ENCODE data around the gene NCLN.

GRCh38 chr19:3160219-3160618 lies 25.5 kb upstream of the NCLN start:
- TF ChIP-seq, protein P1, sequence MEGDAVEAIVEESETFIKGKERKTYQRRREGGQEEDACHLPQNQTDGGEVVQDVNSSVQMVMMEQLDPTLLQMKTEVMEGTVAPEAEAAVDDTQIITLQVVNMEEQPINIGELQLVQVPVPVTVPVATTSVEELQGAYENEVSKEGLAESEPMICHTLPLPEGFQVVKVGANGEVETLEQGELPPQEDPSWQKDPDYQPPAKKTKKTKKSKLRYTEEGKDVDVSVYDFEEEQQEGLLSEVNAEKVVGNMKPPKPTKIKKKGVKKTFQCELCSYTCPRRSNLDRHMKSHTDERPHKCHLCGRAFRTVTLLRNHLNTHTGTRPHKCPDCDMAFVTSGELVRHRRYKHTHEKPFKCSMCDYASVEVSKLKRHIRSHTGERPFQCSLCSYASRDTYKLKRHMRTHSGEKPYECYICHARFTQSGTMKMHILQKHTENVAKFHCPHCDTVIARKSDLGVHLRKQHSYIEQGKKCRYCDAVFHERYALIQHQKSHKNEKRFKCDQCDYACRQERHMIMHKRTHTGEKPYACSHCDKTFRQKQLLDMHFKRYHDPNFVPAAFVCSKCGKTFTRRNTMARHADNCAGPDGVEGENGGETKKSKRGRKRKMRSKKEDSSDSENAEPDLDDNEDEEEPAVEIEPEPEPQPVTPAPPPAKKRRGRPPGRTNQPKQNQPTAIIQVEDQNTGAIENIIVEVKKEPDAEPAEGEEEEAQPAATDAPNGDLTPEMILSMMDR (conservative IDR thresholded peaks at IDR 0.05 in 1 of 2, IDR thresholded peaks at IDR 0.05 in 1 of 2; ENCODE audit: low read depth in 1 of 2, low read length in 2 of 2): no peak
- TF ChIP-seq EZH2 (IDR thresholded peaks at IDR 0.05; ENCODE audit: low read length, missing control alignments): no peak
